OCI-LY3 (cell line): Measurements from ENCODE around the gene NFIB.

Experiments used
- H2AFZ ChIP-seq: fragments of 200-600, 300-600 bp; shearing (Covaris generic); 2 replicates; pipeline ENCODE4 v1.6.0; 2014; ENCODE audit warnings: antibody characterized with exemption, low read depth, low read length
- H3K27ac ChIP-seq: fragments of 200-600, 300-600 bp; sonication (generic); 2 replicates; pipeline ENCODE4 v1.5.1; 2014; ENCODE audit warnings: mild to moderate bottlenecking, low read length, moderate library complexity, mixed read lengths
- H3K27me3 ChIP-seq: fragments of 200-600, 300-600 bp; sonication (generic); 2 replicates; pipeline ENCODE4 v1.6.1; 2014; ENCODE audit warnings: low read depth, low read length, mixed read lengths
- H3K36me3 ChIP-seq: fragments of 200-600, 300-600 bp; sonication (generic); replicated peaks from 2 replicates; pipeline ENCODE3; 2014; ENCODE audit warnings: low read depth, low read length, mixed read lengths
- H3K4me1 ChIP-seq: fragments of 300-600, 200-600 bp; sonication (generic); 2 replicates; pipeline ENCODE4 v1.6.1; 2014; ENCODE audit warnings: low read length, mixed read lengths
- H3K4me2 ChIP-seq: fragments of 200-600, 300-600 bp; sonication (generic); 2 replicates; pipeline ENCODE4 v1.6.1; 2014; ENCODE audit warnings: low read length, mixed read lengths
- H3K4me3 ChIP-seq: fragments of 300-600, 200-600 bp; sonication (generic); 2 replicates; pipeline ENCODE4 v1.5.1; 2014; ENCODE audit warnings: antibody characterized with exemption, mild to moderate bottlenecking, low read length, moderate library complexity
- H3K79me2 ChIP-seq: fragments of 300-600, 200-600 bp; shearing (Covaris generic); 2 replicates; pipeline ENCODE4 v1.6.1; 2014; ENCODE audit warnings: mild to moderate bottlenecking, low read length, mixed read lengths
- H3K9ac ChIP-seq: fragments of 300-600, 200-600 bp; shearing (Covaris generic); 2 replicates; pipeline ENCODE4 v1.6.0; 2014; ENCODE audit warnings: mild to moderate bottlenecking, low read length, moderate library complexity
- H3K9me3 ChIP-seq: fragments of 200-600, 300-600 bp; shearing (Covaris generic); 2 replicates; pipeline ENCODE4 v1.6.1; 2014; ENCODE audit warnings: low read length, mixed read lengths; ENCODE audit not compliant: insufficient read depth
- H4K20me1 ChIP-seq: fragments of 200-600, 300-600 bp; sonication (generic); 2 replicates; pipeline ENCODE4 v1.6.1; 2016; ENCODE audit warnings: low read length, mixed read lengths; ENCODE audit not compliant: insufficient read depth
- CTCF ChIP-seq: fragments of 200-600, 300-600 bp; sonication (generic); IDR thresholded peaks from 2 replicates; pipeline ENCODE4 v1.5.1; 2014; ENCODE audit warnings: antibody characterized with exemption, low read length, low read depth
- EZH2phosphoT487 ChIP-seq: fragments of 200-600 bp; shearing (Covaris generic); IDR thresholded peaks from 2 replicates; pipeline ENCODE4 v1.6.1; 2018; ENCODE audit warnings: antibody characterized with exemption, mixed run types, low read depth

The NFIB gene

GRCh38 chr9:14314929-14315874, 1.3 kb upstream of the NFIB start:
- Histone ChIP-seq H3K4me2 (no peak overlapping the region), H3K4me1 (peaks cover 11% of the 10 kb centered on the region), H2AFZ (no peak overlapping the region), H3K27me3 (no peaks in the 10 kb centered on the region), H3K36me3 (no peaks in the 10 kb centered on the region), H3K9ac (no peak overlapping the region), H3K9me3 (no peaks in the 10 kb centered on the region), H3K4me3 (no peak overlapping the region), H4K20me1 (no peaks in the 10 kb centered on the region), H3K79me2 (no peaks in the 10 kb centered on the region), H3K27ac (no peak overlapping the region)
- TF ChIP-seq EZH2phosphoT487: no peak
- TF ChIP-seq CTCF: no peak

GRCh38 chr9:14314424-14314928, 535 bp upstream of the NFIB start:
- no peak overlapping the region for H3K4me3 ChIP-seq
- H3K4me1 ChIP-seq: peaks cover 11% of the 10 kb centered on the region
- no peak overlapping the region for H3K27ac ChIP-seq
- no peaks in the 10 kb centered on the region for H4K20me1 ChIP-seq
- H3K27me3 ChIP-seq: no peaks in the 10 kb centered on the region
- TF ChIP-seq EZH2phosphoT487 (no peak), CTCF (no peak)
- no peaks in the 10 kb centered on the region for H3K79me2 ChIP-seq
- H2AFZ ChIP-seq: no peak overlapping the region
- no peak overlapping the region for H3K4me2 ChIP-seq
- no peaks in the 10 kb centered on the region for H3K36me3 ChIP-seq
- no peaks in the 10 kb centered on the region for H3K9me3 ChIP-seq
- no peak overlapping the region for H3K9ac ChIP-seq

DNA sequence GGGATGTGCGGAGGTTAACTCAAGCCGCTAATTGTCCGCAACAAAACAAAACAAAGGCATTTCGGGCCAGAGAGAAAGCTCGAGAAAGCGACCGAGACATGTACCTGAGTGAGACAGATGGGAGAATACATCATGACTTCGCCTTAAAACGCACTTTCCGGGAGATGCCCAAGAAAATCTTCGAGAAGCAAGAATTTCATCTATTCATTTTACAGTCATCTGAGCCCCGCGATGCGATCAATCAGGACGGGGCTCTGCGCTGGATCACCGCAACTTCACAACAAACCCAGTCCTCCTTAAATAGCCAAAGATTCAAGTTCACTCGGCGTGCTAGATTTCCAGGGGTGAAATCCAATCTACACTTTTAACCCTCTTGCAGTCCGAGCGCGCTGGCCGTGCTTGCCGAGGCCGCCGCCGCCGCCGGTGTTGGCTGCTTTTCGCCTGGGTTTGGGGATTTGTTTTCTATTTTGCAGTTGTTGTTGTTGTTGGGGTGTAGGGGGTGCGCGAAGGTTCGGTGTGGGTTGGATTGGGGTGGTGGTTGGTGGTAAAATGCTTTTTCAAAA, 482 bp downstream of the NFIB start:
- H3K4me1 ChIP-seq: peaks cover 11% of the 10 kb centered on the region
- no peak overlapping the region for H3K9ac ChIP-seq
- H3K9me3 ChIP-seq: no peaks in the 10 kb centered on the region
- H3K36me3 ChIP-seq: no peaks in the 10 kb centered on the region
- TF ChIP-seq EZH2phosphoT487: no peak
- no peak for TF ChIP-seq CTCF
- H4K20me1 ChIP-seq: no peaks in the 10 kb centered on the region
- no peak overlapping the region for H3K27ac ChIP-seq
- no peaks in the 10 kb centered on the region for H3K27me3 ChIP-seq
- H3K4me3 ChIP-seq: no peak overlapping the region
- no peaks in the 10 kb centered on the region for H3K79me2 ChIP-seq
- H2AFZ ChIP-seq: no peak overlapping the region
- H3K4me2 ChIP-seq: no peak overlapping the region

- Histone ChIP-seq H4K20me1 (no peaks in the 10 kb centered on the region), H3K79me2 (no peaks in the 10 kb centered on the region), H3K4me2 (no peak overlapping the region), H3K27ac (no peak overlapping the region), H3K9ac (no peak overlapping the region), H3K36me3 (no peaks in the 10 kb centered on the region), H3K4me3 (no peak overlapping the region), H3K4me1 (peaks cover 7% of the 10 kb centered on the region), H3K9me3 (no peaks in the 10 kb centered on the region), H2AFZ (no peak overlapping the region), H3K27me3 (no peaks in the 10 kb centered on the region; the same call in 1 of the 2 replicates)
- no peak for TF ChIP-seq CTCF
- no peak for TF ChIP-seq EZH2phosphoT487
Observed at GRCh38 chr9:14312719-14313377, 1.1 kb downstream of the NFIB start.
